ENCODE measurements around the gene FCAMR. TPM values are rescaled to one million over a fixed set of nuclear protein-coding genes. Genes with fewer than 3 reads are reported as not detected.

Gene FCAMR
- total RNA-seq, 1 experiment from 2014 or later: not detected

DNA sequence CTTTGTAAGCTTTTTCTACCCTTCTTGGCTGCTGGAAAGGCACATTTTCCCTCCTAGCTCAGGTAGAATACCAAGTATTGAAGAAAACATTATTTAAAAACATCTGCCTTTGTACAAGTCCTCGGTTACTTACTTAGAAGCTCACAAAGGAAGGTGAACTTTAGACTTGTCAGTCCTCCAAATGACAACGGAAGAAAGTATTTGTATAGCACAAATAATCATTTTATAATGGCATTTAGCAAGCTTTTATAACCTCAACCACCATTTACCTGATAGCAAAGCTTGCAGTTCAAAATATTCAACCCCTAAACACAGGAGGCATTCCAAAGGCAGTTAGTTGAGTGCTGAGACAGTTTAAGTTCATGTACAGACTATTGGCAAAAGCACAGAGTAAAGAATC lies 2.5 kb upstream of the FCAMR start:
- H3K9me3 ChIP-seq (ENCODE audit: low read depth, low read length, poor library complexity, severe bottlenecking): no peaks in the 10 kb centered on the region
- H3K27ac ChIP-seq (ENCODE audit: low read depth, low read length, poor library complexity, severe bottlenecking): no peak overlapping the region
- no peaks in the 10 kb centered on the region for H3K36me3 ChIP-seq (ENCODE audit: insufficient read depth, low read length, poor library complexity, severe bottlenecking)
- no peak for TF ChIP-seq EZH2 (IDR thresholded peaks at IDR 0.05; ENCODE audit: borderline replicate concordance, low read depth, low read length, poor library complexity, severe bottlenecking)
- TF ChIP-seq, protein P1, sequence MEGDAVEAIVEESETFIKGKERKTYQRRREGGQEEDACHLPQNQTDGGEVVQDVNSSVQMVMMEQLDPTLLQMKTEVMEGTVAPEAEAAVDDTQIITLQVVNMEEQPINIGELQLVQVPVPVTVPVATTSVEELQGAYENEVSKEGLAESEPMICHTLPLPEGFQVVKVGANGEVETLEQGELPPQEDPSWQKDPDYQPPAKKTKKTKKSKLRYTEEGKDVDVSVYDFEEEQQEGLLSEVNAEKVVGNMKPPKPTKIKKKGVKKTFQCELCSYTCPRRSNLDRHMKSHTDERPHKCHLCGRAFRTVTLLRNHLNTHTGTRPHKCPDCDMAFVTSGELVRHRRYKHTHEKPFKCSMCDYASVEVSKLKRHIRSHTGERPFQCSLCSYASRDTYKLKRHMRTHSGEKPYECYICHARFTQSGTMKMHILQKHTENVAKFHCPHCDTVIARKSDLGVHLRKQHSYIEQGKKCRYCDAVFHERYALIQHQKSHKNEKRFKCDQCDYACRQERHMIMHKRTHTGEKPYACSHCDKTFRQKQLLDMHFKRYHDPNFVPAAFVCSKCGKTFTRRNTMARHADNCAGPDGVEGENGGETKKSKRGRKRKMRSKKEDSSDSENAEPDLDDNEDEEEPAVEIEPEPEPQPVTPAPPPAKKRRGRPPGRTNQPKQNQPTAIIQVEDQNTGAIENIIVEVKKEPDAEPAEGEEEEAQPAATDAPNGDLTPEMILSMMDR (conservative IDR thresholded peaks at IDR 0.05; ENCODE audit: low read depth, low read length): no peak
- ChIA-PET CTCF (interaction anchor here (1.1 kb wide), 1 partner anchor 112 kb away, joined by 3 read pairs; no protein-coding TSS in a partner anchor), POLR2A (ENCODE audit: low non-redundant PET) (no interaction called here)
- H3K4me1 ChIP-seq (ENCODE audit: insufficient read depth, low read length, poor library complexity, severe bottlenecking): no peaks in the 10 kb centered on the region
- peaks cover 52% of the 10 kb centered on the region for H3K27me3 ChIP-seq (replicated peaks; ENCODE audit: insufficient read depth, low read depth, low read length, poor library complexity)
- DNase-seq (ENCODE audit: low spot score): no peak
- intact Hi-C loops (cut with micrococcal nuclease; ENCODE audit: unreplicated experiment): no loop called here
- H3K4me3 ChIP-seq (ENCODE audit: low read depth, low read length, poor library complexity, severe bottlenecking): no peak overlapping the region
- BruUV-seq (replicated peaks): no TSS peak

- no peaks in the 10 kb centered on the region for H3K36me3 ChIP-seq (ENCODE audit: insufficient read depth, low read length, poor library complexity, severe bottlenecking)
- no TSS peak for BruUV-seq (replicated peaks)
- peaks cover 45% of the 10 kb centered on the region for H3K27me3 ChIP-seq (replicated peaks; ENCODE audit: insufficient read depth, low read depth, low read length, poor library complexity)
- no peak overlapping the region for H3K4me3 ChIP-seq (ENCODE audit: low read depth, low read length, poor library complexity, severe bottlenecking)
- H3K9me3 ChIP-seq (ENCODE audit: low read depth, low read length, poor library complexity, severe bottlenecking): no peaks in the 10 kb centered on the region
- CTCF ChIA-PET: no interaction called here
- no peak overlapping the region for H3K27ac ChIP-seq (ENCODE audit: low read depth, low read length, poor library complexity, severe bottlenecking)
- DNase-seq (ENCODE audit: low spot score): no peak
- POLR2A ChIA-PET (ENCODE audit: low non-redundant PET): no interaction called here
- intact Hi-C loops (cut with micrococcal nuclease; ENCODE audit: unreplicated experiment): no loop called here
- H3K4me1 ChIP-seq (ENCODE audit: insufficient read depth, low read length, poor library complexity, severe bottlenecking): no peaks in the 10 kb centered on the region
- no peak for TF ChIP-seq EZH2 (IDR thresholded peaks at IDR 0.05; ENCODE audit: borderline replicate concordance, low read depth, low read length, poor library complexity, severe bottlenecking)
Observed at GRCh38 chr1:206971029-206971655, 882 bp upstream of the FCAMR start.

- DNase-seq (ENCODE audit: low spot score): no peak
- BruUV-seq (replicated peaks): no TSS peak
- Histone ChIP-seq H3K27ac (ENCODE audit: low read depth, low read length, poor library complexity, severe bottlenecking) (no peak overlapping the region), H3K4me3 (ENCODE audit: low read depth, low read length, poor library complexity, severe bottlenecking) (no peak overlapping the region), H3K4me1 (ENCODE audit: insufficient read depth, low read length, poor library complexity, severe bottlenecking) (no peaks in the 10 kb centered on the region), H3K9me3 (ENCODE audit: low read depth, low read length, poor library complexity, severe bottlenecking) (no peaks in the 10 kb centered on the region), H3K36me3 (ENCODE audit: insufficient read depth, low read length, poor library complexity, severe bottlenecking) (no peaks in the 10 kb centered on the region), H3K27me3 (replicated peaks; ENCODE audit: insufficient read depth, low read depth, low read length, poor library complexity) (peaks cover 45% of the 10 kb centered on the region)
- ChIA-PET POLR2A (ENCODE audit: low non-redundant PET) (no interaction called here), CTCF (no interaction called here)
- no peak for TF ChIP-seq EZH2 (IDR thresholded peaks at IDR 0.05; ENCODE audit: borderline replicate concordance, low read depth, low read length, poor library complexity, severe bottlenecking)
- TF ChIP-seq, protein P1 (conservative IDR thresholded peaks at IDR 0.05; ENCODE audit: low read depth, low read length): no peak
- intact Hi-C loops (cut with micrococcal nuclease; ENCODE audit: unreplicated experiment): no loop called here
Observed at GRCh38 chr1:206969090-206969489, 1.2 kb downstream of the FCAMR start.

All from A673 (cell line).